Right atrium auricular region (tissue), 2 donors: ENCODE measurements around the gene JOSD1. TPM values are rescaled to one million over a fixed set of nuclear protein-coding genes. Genes with fewer than 3 reads are reported as not detected.

ENCODE experiments used
- DNase-seq: peaks from one replicate; pipeline ENCODE4 v3.0.0-alpha.2; 2019; ENCODE audit warnings: low spot score
- H3K27ac ChIP-seq, 2 donors: fragments of 200-600 bp; sonication (generic); 1 replicate in 1 of 2; 2 replicates in 1 of 2; pipeline ENCODE4 v1.5.1; 2016 to 2019
- H3K27me3 ChIP-seq, 2 donors: fragments of 200-600 bp; sonication (generic); one replicate each; pipeline versions ENCODE4 v1.5.1 to v1.6.0; 2017 to 2019
- H3K36me3 ChIP-seq: fragments of 200-600 bp; sonication (generic); one replicate; pipeline ENCODE4 v1.5.1; 2016
- H3K4me1 ChIP-seq, 2 donors: fragments of 200-600 bp; sonication (generic); one replicate each; pipeline versions ENCODE4 v1.5.1 to v1.6.0; 2017 to 2019
- H3K4me3 ChIP-seq, 2 donors: fragments of 200-600 bp; sonication (generic); 1 replicate in 1 of 2; 2 replicates in 1 of 2; pipeline ENCODE4 v1.5.1; 2017 to 2019; ENCODE audit warnings: mild to moderate bottlenecking in 1 of 2, moderate library complexity in 1 of 2
- H3K9me3 ChIP-seq, 2 donors: fragments of 200-600 bp; sonication (generic); one replicate each; pipeline ENCODE4 v1.5.1; 2019
- total RNA-seq, 2 donors: library from RNA; depleted of rRNA; stranded (reverse); fragments of >200 nt; gene quantifications; one replicate each; pipeline ENCODE4 v1.1.0, GENCODE V29; 2016
- TF ChIP-seq, protein P1 (sequence below), 2 donors: fragments of 200-600 bp; sonication (generic); IDR thresholded peaks; one replicate each; pipeline ENCODE4 v1.5.1; 2019; ENCODE audit warnings: antibody characterized with exemption in 2 of 2

The JOSD1 gene
- total RNA-seq, 2 donors from 2014 or later, result 20.0 to 37.3 TPM

DNA sequence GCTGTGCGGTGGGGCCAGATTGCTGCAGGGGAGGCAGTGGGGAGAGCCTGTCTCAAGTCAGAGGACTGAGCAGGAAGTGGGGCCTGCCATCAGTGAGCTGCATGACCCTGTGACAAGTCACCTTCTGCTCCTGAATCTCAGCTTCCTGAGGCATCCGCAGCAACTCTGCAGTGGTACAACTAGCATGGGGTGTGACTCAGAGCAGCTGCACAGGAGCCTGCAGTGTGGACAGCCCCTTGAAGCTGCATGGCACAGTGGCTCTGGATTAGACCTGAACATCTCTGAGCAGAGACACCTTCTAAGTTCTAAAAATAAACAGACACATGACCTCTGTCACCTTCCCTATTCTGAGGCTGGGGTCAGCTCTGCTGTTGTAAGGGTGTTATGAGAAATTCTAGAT, 62.5 kb downstream of the JOSD1 start:
- H3K27me3 ChIP-seq, result no peaks in the 10 kb centered on the region
- H3K36me3 ChIP-seq, result no peaks in the 10 kb centered on the region
- no peak overlapping the region for H3K4me3 ChIP-seq
- H3K27ac ChIP-seq, result no peak overlapping the region
- no peak for DNase-seq
- TF ChIP-seq, protein P1, sequence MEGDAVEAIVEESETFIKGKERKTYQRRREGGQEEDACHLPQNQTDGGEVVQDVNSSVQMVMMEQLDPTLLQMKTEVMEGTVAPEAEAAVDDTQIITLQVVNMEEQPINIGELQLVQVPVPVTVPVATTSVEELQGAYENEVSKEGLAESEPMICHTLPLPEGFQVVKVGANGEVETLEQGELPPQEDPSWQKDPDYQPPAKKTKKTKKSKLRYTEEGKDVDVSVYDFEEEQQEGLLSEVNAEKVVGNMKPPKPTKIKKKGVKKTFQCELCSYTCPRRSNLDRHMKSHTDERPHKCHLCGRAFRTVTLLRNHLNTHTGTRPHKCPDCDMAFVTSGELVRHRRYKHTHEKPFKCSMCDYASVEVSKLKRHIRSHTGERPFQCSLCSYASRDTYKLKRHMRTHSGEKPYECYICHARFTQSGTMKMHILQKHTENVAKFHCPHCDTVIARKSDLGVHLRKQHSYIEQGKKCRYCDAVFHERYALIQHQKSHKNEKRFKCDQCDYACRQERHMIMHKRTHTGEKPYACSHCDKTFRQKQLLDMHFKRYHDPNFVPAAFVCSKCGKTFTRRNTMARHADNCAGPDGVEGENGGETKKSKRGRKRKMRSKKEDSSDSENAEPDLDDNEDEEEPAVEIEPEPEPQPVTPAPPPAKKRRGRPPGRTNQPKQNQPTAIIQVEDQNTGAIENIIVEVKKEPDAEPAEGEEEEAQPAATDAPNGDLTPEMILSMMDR (IDR thresholded peaks at IDR 0.05), result no peak
- H3K4me1 ChIP-seq, result no peaks in the 10 kb centered on the region
- H3K9me3 ChIP-seq, result no peaks in the 10 kb centered on the region

Other genes with a start within 250 kb of the JOSD1 start
- 10 to 100 TPM in 1 of 2 donors, 1 to 10 TPM in 1; 7.0 to 36.7 TPM for gene KCNJ4, start 245.7 kb downstream of the JOSD1 start, total RNA-seq
- gene KDELR3, start 232.8 kb downstream of the JOSD1 start, total RNA-seq, result 1 to 10 TPM; 8.0 to 9.2 TPM
- 100 to 1,000 TPM; 161 to 178 TPM for gene DDX17, start 194.6 kb downstream of the JOSD1 start, total RNA-seq
- 10 to 100 TPM in 1 of 2 donors, under 1 TPM in 1; 0.82 to 16.3 TPM for gene DMC1, start 130.8 kb downstream of the JOSD1 start, total RNA-seq
- 1 to 10 TPM in 1 of 2 donors, under 1 TPM in 1; 0.70 to 1.1 TPM for gene FAM227A, start 44.6 kb downstream of the JOSD1 start, total RNA-seq
- 10 to 100 TPM; 23.0 to 27.9 TPM for gene CBY1, start 44.3 kb downstream of the JOSD1 start, total RNA-seq
- 10 to 100 TPM; 36.9 to 42.5 TPM for gene TOMM22, start 19.0 kb downstream of the JOSD1 start, total RNA-seq
- gene GTPBP1, start 5.0 kb upstream of the JOSD1 start, total RNA-seq, result 10 to 100 TPM; 23.2 to 32.2 TPM
- gene SUN2, start 55.1 kb upstream of the JOSD1 start, total RNA-seq, result 100 to 1,000 TPM; 155 to 252 TPM
- gene DNAL4, start 93.2 kb upstream of the JOSD1 start, total RNA-seq, result 10 to 100 TPM; 12.3 TPM
- gene NPTXR, start 143.1 kb upstream of the JOSD1 start, total RNA-seq, result 10 to 100 TPM; 18.0 to 24.6 TPM
- gene CBX6, start 171.3 kb upstream of the JOSD1 start, total RNA-seq, result 10 to 100 TPM; 28.0 to 57.0 TPM